ENCODE results near the gene MYOF.
"Not testable (repeated sequence)": the region's sequence is repeated elsewhere in the genome, so short reads cannot be mapped to it uniquely, and the experiment has no call there.

MYOF gene

GRCh38 chr10:93336678-93337077 is 145.5 kb downstream of the MYOF start:
- no peak for DNase-seq

- no peak for DNase-seq
These were observed 146.0 kb downstream of the MYOF start for GRCh38 chr10:93336110-93336509.

GRCh38 chr10:93334901-93335327 is 147.2 kb downstream of the MYOF start:
- no peak for DNase-seq

GRCh38 chr10:93334181-93334580 is 148.0 kb downstream of the MYOF start:
- DNase-seq = no peak

GRCh38 chr10:93333278-93333978 is 148.7 kb downstream of the MYOF start:
- no peak for DNase-seq

GRCh38 chr10:93330824-93331223 is 151.3 kb downstream of the MYOF start:
- no peak for DNase-seq

- DNase-seq = peak; percentile 26
These were observed 162.2 kb downstream of the MYOF start for GRCh38 chr10:93319896-93320295.

- DNase-seq = no peak
These were observed 163.0 kb downstream of the MYOF start for GRCh38 chr10:93319096-93319495.

- no peak for DNase-seq
These were observed 166.9 kb downstream of the MYOF start for GRCh38 chr10:93315246-93315645.

GRCh38 chr10:93314656-93315055 is 167.5 kb downstream of the MYOF start:
- not testable (repeated sequence) for DNase-seq

- no peak for DNase-seq
These were observed 168.3 kb downstream of the MYOF start for GRCh38 chr10:93313798-93314197.

- DNase-seq = no peak
These were observed 173.1 kb downstream of the MYOF start for GRCh38 chr10:93309062-93309461.

- DNase-seq = no peak
These were observed 177.0 kb downstream of the MYOF start for GRCh38 chr10:93305122-93305521.

- DNase-seq = no peak
These were observed 181.2 kb downstream of the MYOF start for GRCh38 chr10:93300981-93301380.

GRCh38 chr10:93300288-93300917 is 181.7 kb downstream of the MYOF start:
- DNase-seq = no peak

- no peak for DNase-seq
These were observed 182.4 kb downstream of the MYOF start for GRCh38 chr10:93299606-93300287.

- DNase-seq = no peak
These were observed 182.9 kb downstream of the MYOF start for GRCh38 chr10:93299195-93299594.

GRCh38 chr10:93296151-93296550 is 186.0 kb downstream of the MYOF start:
- DNase-seq = no peak

GRCh38 chr10:93293999-93294398 is 188.1 kb downstream of the MYOF start:
- no peak for DNase-seq

- DNase-seq = no peak
These were observed 191.3 kb downstream of the MYOF start for GRCh38 chr10:93290661-93291354.

GRCh38 chr10:93288679-93289634 is 193.2 kb downstream of the MYOF start:
- peak; percentile 10 for DNase-seq

GRCh38 chr10:93287775-93288174 is 194.4 kb downstream of the MYOF start:
- no peak for DNase-seq

Data from NCI-H774 (cell line).